HepG2 (cell line): ENCODE results near the gene KAT2A. TPM values are rescaled to one million over a fixed set of nuclear protein-coding genes. Genes with fewer than 3 reads are reported as not detected.

Experiments
- ATF6 ChIP-seq: sonication (generic); formaldehyde crosslinking; conservative IDR thresholded peaks from 2 replicates; pipeline ENCODE4 v1.4.0; 2020; ENCODE audit warnings: missing genetic modification reagents
- BCL6 ChIP-seq: IDR thresholded peaks from 2 replicates; pipeline ENCODE4 v1.6.1; 2016; ENCODE audit warnings: missing genetic modification reagents, missing compliant biosample characterization
- CSRNP2 ChIP-seq: sonication (generic); formaldehyde crosslinking; conservative IDR thresholded peaks from 2 replicates; pipeline ENCODE4 v1.8.0; 2022; ENCODE audit warnings: low read depth, missing genetic modification reagents
- GABPA ChIP-seq, 2 experiments: IDR thresholded peaks; 2 replicates each; pipeline ENCODE4 v1.6.1; 2011 to 2016; ENCODE audit warnings: low read depth in 2 of 2, low read length in 1 of 2, missing biosample characterization in 1 of 2, missing genetic modification characterization in 1 of 2
- HINFP ChIP-seq: sonication (generic); formaldehyde crosslinking; IDR thresholded peaks from 2 replicates; pipeline ENCODE4 v1.4.0; 2020; ENCODE audit warnings: low read depth, mild to moderate bottlenecking, missing genetic modification reagents
- HNRNPLL ChIP-seq: fragments of 200-400 bp; formaldehyde crosslinking; IDR thresholded peaks from 2 replicates; pipeline ENCODE4 v1.6.1; 2017; ENCODE audit warnings: mild to moderate bottlenecking, low read depth, low read length; ENCODE audit not compliant: poor library complexity, severe bottlenecking
- KAT2B ChIP-seq: fragments of 150-350 bp; IDR thresholded peaks from 2 replicates; pipeline ENCODE4 v1.6.1; 2014; ENCODE audit warnings: low read depth, low read length, borderline replicate concordance
- MXD4 ChIP-seq: IDR thresholded peaks from 2 replicates; pipeline ENCODE4 v1.6.1; 2016; ENCODE audit warnings: mild to moderate bottlenecking, missing biosample characterization, missing genetic modification reagents
- NBN ChIP-seq: fragments of 450-650 bp; conservative IDR thresholded peaks from 2 replicates; pipeline ENCODE4 v1.6.1; 2017
- PHB2 ChIP-seq: fragments of 450-650 bp; IDR thresholded peaks from 2 replicates; pipeline ENCODE4 v1.6.1; 2018; ENCODE audit not compliant: partially characterized antibody
- PHF5A ChIP-seq: IDR thresholded peaks from one replicate; pipeline ENCODE4 v1.6.1; 2018; ENCODE audit warnings: low read depth, missing genetic modification reagents; ENCODE audit not compliant: unreplicated experiment
- PHF8 ChIP-seq: sonication (generic); formaldehyde crosslinking; IDR thresholded peaks from 2 replicates; pipeline ENCODE4 v1.5.0; 2020; ENCODE audit warnings: missing genetic modification reagents
- PRDM15 ChIP-seq: sonication (generic); formaldehyde crosslinking; IDR thresholded peaks from 2 replicates; pipeline ENCODE4 v1.4.0; 2020; ENCODE audit warnings: missing genetic modification reagents
- RXRB ChIP-seq: IDR thresholded peaks from 2 replicates; pipeline ENCODE4 v1.6.1; 2016; ENCODE audit warnings: borderline replicate concordance, missing genetic modification reagents, missing compliant biosample characterization
- SP140L ChIP-seq: sonication (generic); formaldehyde crosslinking; IDR thresholded peaks from 2 replicates; pipeline ENCODE4 v1.4.0; 2020; ENCODE audit warnings: missing genetic modification reagents, borderline replicate concordance
- SRSF1 ChIP-seq: fragments of 200-400 bp; formaldehyde crosslinking; optimal IDR thresholded peaks from 2 replicates; pipeline ENCODE3; 2017; ENCODE audit warnings: mild to moderate bottlenecking, low read depth, low read length, moderate library complexity
- SRY ChIP-seq: sonication (generic); formaldehyde crosslinking; IDR thresholded peaks from 2 replicates; pipeline ENCODE4 v1.8.0; 2022; ENCODE audit warnings: mild to moderate bottlenecking, missing genetic modification reagents
- SSRP1 ChIP-seq: IDR thresholded peaks from 2 replicates; pipeline ENCODE4 v1.6.1; 2016; ENCODE audit warnings: control low read depth
- ZFP41 ChIP-seq: sonication (generic); formaldehyde crosslinking; IDR thresholded peaks from 2 replicates; pipeline ENCODE4 v1.4.0; 2020; ENCODE audit warnings: mild to moderate bottlenecking, missing genetic modification reagents, borderline replicate concordance
- ZNF552 ChIP-seq: sonication (generic); formaldehyde crosslinking; IDR thresholded peaks from 2 replicates; pipeline ENCODE4 v1.9.0; 2022; ENCODE audit warnings: missing genetic modification reagents, mild to moderate bottlenecking, borderline replicate concordance
- polyA plus RNA-seq, 8 experiments: library from polyadenylated mRNA; depleted of rRNA in 3 of 8; stranded (reverse) in 7 of 8; unstranded in 1 of 8; fragments of >200 nt; fragmentation: Illumina TruSeq in 4 of 8; extraction: Trizol in 4 of 8; gene quantifications; 2 replicates each; pipeline versions ENCODE4 v1.2.1 to v1.2.3, GENCODE V29; 2011 to 2016; ENCODE audit warnings: low read depth in 4 of 8, missing spikeins in 1 of 8, mixed read lengths in 1 of 8; ENCODE audit not compliant: insufficient read depth in 1 of 8
- total RNA-seq, 5 experiments: library from RNA; depleted of rRNA; stranded (reverse); fragments of >200 nt; fragmentation: Illumina TruSeq; extraction: Trizol; gene quantifications; 2 replicates each; pipeline ENCODE4 v1.2.3, GENCODE V29; 2016; ENCODE audit warnings: low read depth in 1 of 5

The KAT2A gene
- total and polyA plus RNA-seq, 2 of the 13 experiments (the other 11 are each of a cell fraction or from before 2014, with no cell fraction given): 29.1 to 90.4 TPM

GRCh38 chr17:42135664-42136653 lies 14.8 kb upstream of the KAT2A start (continued):
- TF ChIP-seq RXRB (CRISPR knock-in tag) (peak; percentile 96), GABPA (IDR thresholded peaks at IDR 0.05; ENCODE audit: low read depth, low read length) (peak; percentile 47), GABPA (CRISPR knock-in tag; IDR thresholded peaks at IDR 0.05; ENCODE audit: low read depth) (peak; percentile 93), SSRP1 (CRISPR knock-in tag) (no peak), HNRNPLL (no peak), ATF6 (CRISPR knock-in tag) (no peak), PHB2 (no peak), PHF5A (CRISPR knock-in tag) (no peak), MXD4 (CRISPR knock-in tag) (no peak), SP140L (CRISPR knock-in tag) (no peak), HINFP (CRISPR knock-in tag) (no peak), SRSF1 (no peak), ZNF552 (CRISPR knock-in tag) (no peak), PHF8 (no peak), SRY (CRISPR knock-in tag) (no peak), ZFP41 (CRISPR knock-in tag) (no peak), NBN (no peak), BCL6 (CRISPR knock-in tag) (peak; percentile 74), PRDM15 (CRISPR knock-in tag) (no peak), CSRNP2 (CRISPR knock-in tag) (no peak), KAT2B (no peak)
